Peyer's patch (tissue), 4 donors: ENCODE measurements around the gene PRKD1. TPM values are rescaled to one million over a fixed set of nuclear protein-coding genes. Genes with fewer than 3 reads are reported as not detected.

Experiments
- DNase-seq, 3 donors: peaks; one replicate each; pipeline ENCODE4 v3.0.0-alpha.2; 2017 to 2019
- H3K27ac ChIP-seq, 4 donors: fragments of 200-600 bp; sonication (generic); one replicate each; pipeline ENCODE4 v1.5.1; 2016 to 2019
- H3K27me3 ChIP-seq, 2 donors: fragments of 200-600 bp; sonication (generic); one replicate each; pipeline ENCODE4 v1.5.1; 2019
- H3K36me3 ChIP-seq, 3 donors: fragments of 200-600 bp; sonication (generic); one replicate each; pipeline ENCODE4 v1.5.1; 2016 to 2019
- H3K4me1 ChIP-seq, 4 donors: fragments of 200-600 bp; sonication (generic); one replicate each; pipeline ENCODE4 v1.5.1; 2016 to 2019
- H3K4me3 ChIP-seq, 4 donors: fragments of 200-600 bp; sonication (generic); 1 replicate in 3 of 4; 2 replicates in 1 of 4; pipeline ENCODE4 v1.5.1; 2016 to 2019; ENCODE audit warnings: mild to moderate bottlenecking in 1 of 4
- H3K9me3 ChIP-seq, 4 donors: fragments of 200-600 bp; sonication (generic); one replicate each; pipeline ENCODE4 v1.5.1; 2016 to 2019; ENCODE audit warnings: mild to moderate bottlenecking in 1 of 4
- CTCF ChIP-seq, 6 experiments: fragments of 450-650 bp in 4 of 6; fragments of 200-600 bp in 2 of 6; sonication (generic) in 1 of 6; IDR thresholded peaks; one replicate each; pipeline ENCODE4 v1.5.1; 2017 to 2019; ENCODE audit warnings: antibody characterized with exemption in 6 of 6, mild to moderate bottlenecking in 3 of 6, moderate library complexity in 1 of 6
- POLR2A ChIP-seq, 2 donors: fragments of 450-650 bp; IDR thresholded peaks; one replicate each; pipeline ENCODE4 v1.5.1; 2017; ENCODE audit warnings: antibody characterized with exemption in 2 of 2, mild to moderate bottlenecking in 2 of 2, moderate library complexity in 2 of 2
- total RNA-seq, 4 donors: library from RNA; depleted of rRNA; stranded (reverse); fragments of >200 nt; gene quantifications; one replicate each; pipeline ENCODE4 v1.1.0, GENCODE V29; 2016

PRKD1 gene
- total RNA-seq, 4 donors from 2014 or later, result 0.88 to 5.0 (median 3.6) TPM

- Histone ChIP-seq H3K27me3 (no peaks in the 10 kb centered on the region), H3K4me1 (no peaks in the 10 kb centered on the region), H3K36me3 (no peaks in the 10 kb centered on the region), H3K27ac (no peak overlapping the region), H3K4me3 (no peak overlapping the region), H3K9me3 (peaks cover 0 to 4% (median 0%) of the 10 kb centered on the region in 4 donors)
- TF ChIP-seq CTCF (IDR thresholded peaks at IDR 0.05), result no peak
- TF ChIP-seq POLR2A (IDR thresholded peaks at IDR 0.05), result no peak
- no peak for DNase-seq
Measured at GRCh38 chr14:29905543-29905942, 22.1 kb downstream of the PRKD1 start.

- no peak overlapping the region for H3K27ac ChIP-seq
- no peaks in the 10 kb centered on the region for H3K27me3 ChIP-seq
- H3K4me3 ChIP-seq, result no peak overlapping the region
- no peak for DNase-seq
- TF ChIP-seq CTCF (IDR thresholded peaks at IDR 0.05), result no peak
- TF ChIP-seq POLR2A (IDR thresholded peaks at IDR 0.05), result no peak
- no peaks in the 10 kb centered on the region for H3K36me3 ChIP-seq
- no peaks in the 10 kb centered on the region for H3K4me1 ChIP-seq
- no peaks in the 10 kb centered on the region for H3K9me3 ChIP-seq
Measured at GRCh38 chr14:29900609-29901350, 26.9 kb downstream of the PRKD1 start.

- Histone ChIP-seq H3K4me1 (no peaks in the 10 kb centered on the region), H3K4me3 (no peak overlapping the region), H3K9me3 (no peaks in the 10 kb centered on the region), H3K27ac (no peak overlapping the region), H3K36me3 (no peaks in the 10 kb centered on the region), H3K27me3 (no peaks in the 10 kb centered on the region)
- DNase-seq, result no peak
- no peak for TF ChIP-seq POLR2A (IDR thresholded peaks at IDR 0.05)
- no peak for TF ChIP-seq CTCF (IDR thresholded peaks at IDR 0.05)
Measured at GRCh38 chr14:29898470-29898869, 29.2 kb downstream of the PRKD1 start.

GRCh38 chr14:29897181-29897580 is 30.5 kb downstream of the PRKD1 start:
- H3K9me3 ChIP-seq, result no peaks in the 10 kb centered on the region
- no peak for TF ChIP-seq CTCF (IDR thresholded peaks at IDR 0.05)
- no peak overlapping the region for H3K4me3 ChIP-seq
- H3K27ac ChIP-seq, result no peak overlapping the region
- H3K36me3 ChIP-seq, result no peaks in the 10 kb centered on the region
- no peaks in the 10 kb centered on the region for H3K27me3 ChIP-seq
- H3K4me1 ChIP-seq, result no peaks in the 10 kb centered on the region
- DNase-seq, result no peak

- Histone ChIP-seq H3K4me3 (no peak overlapping the region), H3K4me1 (no peaks in the 10 kb centered on the region), H3K27ac (no peak overlapping the region), H3K36me3 (no peaks in the 10 kb centered on the region), H3K9me3 (no peaks in the 10 kb centered on the region), H3K27me3 (no peaks in the 10 kb centered on the region)
- DNase-seq, result no peak
- TF ChIP-seq POLR2A (IDR thresholded peaks at IDR 0.05), result no peak
- no peak for TF ChIP-seq CTCF (IDR thresholded peaks at IDR 0.05)
Measured at GRCh38 chr14:29896354-29896821, 31.3 kb downstream of the PRKD1 start.
